Epithelial cell of esophagus (primary cell): ENCODE results near the gene NFKBIB.
"Not testable (repeated sequence)": the region's sequence is repeated elsewhere in the genome, so short reads cannot be mapped to it uniquely, and the experiment has no call there.

Experiments used
- DNase-seq: peaks from one replicate; pipeline ENCODE4 v3.0.0; 2010; ENCODE audit warnings: low read depth
- H3K4me3 ChIP-seq: 2 replicates; pipeline ENCODE4 v1.5.1; 2011; ENCODE audit warnings: mild to moderate bottlenecking, low read length, control low read depth
- TF ChIP-seq, protein P1 (sequence below): IDR thresholded peaks from 2 replicates; pipeline ENCODE4 v1.5.1; 2011; ENCODE audit warnings: low read depth, mild to moderate bottlenecking, low read length, control low read depth, inconsistent platforms; ENCODE audit not compliant: insufficient read depth; ENCODE audit errors: missing control alignments

Gene NFKBIB

DNA sequence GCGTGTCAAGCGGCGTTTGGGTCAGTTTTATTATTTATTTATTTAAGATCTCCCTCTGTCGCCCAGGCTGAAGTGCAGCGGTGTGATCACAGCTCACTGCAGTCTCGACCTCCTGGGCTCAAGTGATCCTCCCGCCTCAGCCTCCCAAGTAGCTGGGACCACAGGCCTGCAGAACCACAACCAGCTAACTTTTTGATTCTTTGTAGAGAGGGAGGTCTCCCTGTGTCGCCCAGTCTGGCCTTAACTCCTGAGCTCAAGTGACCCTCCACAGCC, 31.7 kb downstream of the NFKBIB start:
- TF ChIP-seq, protein P1, sequence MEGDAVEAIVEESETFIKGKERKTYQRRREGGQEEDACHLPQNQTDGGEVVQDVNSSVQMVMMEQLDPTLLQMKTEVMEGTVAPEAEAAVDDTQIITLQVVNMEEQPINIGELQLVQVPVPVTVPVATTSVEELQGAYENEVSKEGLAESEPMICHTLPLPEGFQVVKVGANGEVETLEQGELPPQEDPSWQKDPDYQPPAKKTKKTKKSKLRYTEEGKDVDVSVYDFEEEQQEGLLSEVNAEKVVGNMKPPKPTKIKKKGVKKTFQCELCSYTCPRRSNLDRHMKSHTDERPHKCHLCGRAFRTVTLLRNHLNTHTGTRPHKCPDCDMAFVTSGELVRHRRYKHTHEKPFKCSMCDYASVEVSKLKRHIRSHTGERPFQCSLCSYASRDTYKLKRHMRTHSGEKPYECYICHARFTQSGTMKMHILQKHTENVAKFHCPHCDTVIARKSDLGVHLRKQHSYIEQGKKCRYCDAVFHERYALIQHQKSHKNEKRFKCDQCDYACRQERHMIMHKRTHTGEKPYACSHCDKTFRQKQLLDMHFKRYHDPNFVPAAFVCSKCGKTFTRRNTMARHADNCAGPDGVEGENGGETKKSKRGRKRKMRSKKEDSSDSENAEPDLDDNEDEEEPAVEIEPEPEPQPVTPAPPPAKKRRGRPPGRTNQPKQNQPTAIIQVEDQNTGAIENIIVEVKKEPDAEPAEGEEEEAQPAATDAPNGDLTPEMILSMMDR, result no peak
- peak overlapping the region; percentile 99 for H3K4me3 ChIP-seq

DNA sequence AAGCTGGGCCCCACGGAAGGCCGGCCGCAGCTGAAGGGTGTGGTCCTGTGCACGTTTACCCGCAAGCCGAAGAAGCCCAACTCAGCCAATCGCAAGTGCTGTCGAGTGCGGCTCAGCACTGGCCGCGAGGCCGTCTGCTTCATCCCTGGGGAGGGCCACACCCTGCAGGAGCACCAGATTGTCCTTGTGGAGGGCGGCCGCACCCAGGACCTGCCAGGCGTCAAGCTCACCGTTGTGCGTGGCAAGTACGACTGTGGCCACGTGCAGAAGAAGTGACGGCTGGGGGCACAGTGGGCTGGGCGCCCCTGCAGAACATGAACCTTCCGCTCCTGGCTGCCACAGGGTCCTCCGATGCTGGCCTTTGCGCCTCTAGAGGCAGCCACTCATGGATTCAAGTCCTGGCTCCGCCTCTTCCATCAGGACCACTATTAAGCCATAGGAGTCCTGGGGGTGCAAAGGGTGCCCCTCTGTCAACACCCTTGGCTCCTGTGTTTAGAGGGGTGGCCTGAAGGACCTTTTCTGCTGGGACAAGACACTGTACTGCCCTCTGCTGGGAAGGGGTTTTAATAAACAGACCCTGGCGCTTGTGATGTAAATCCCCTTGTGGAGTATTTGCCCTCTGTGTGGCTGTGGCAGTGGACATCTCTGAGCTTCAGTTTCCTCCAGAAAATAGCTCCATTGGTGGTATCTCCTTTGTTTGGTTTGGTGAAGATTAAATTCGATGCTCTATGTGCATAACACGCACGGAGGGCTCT, 32.8 kb downstream of the NFKBIB start:
- peak; percentile 49 for DNase-seq
- TF ChIP-seq, protein P1, result peak; percentile 40
- H3K4me3 ChIP-seq, result no peak overlapping the region

More for the DNA sequence above, 31.7 kb downstream of the NFKBIB start:
- no peak for DNase-seq

DNA sequence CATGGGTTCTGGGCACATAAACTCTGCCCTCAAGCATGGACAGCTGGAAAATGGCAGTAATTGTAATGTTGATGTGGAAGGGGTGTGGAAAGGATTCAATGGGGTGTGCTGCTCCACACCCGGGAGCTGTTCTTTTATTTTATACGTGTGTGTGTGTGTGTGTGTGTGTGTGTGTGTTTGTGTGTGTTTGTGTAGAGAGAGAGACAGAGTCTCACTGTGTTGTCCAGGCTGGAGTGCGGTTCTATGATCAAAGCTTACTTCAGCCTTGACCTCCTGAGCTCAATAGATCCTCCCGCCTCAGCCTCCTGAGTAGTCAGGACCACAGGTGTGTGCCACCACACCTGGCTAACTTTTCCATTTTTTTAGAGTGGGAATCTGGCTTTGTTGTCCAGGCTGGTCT, 33.8 kb downstream of the NFKBIB start:
- TF ChIP-seq, protein P1, result no peak

DNA sequence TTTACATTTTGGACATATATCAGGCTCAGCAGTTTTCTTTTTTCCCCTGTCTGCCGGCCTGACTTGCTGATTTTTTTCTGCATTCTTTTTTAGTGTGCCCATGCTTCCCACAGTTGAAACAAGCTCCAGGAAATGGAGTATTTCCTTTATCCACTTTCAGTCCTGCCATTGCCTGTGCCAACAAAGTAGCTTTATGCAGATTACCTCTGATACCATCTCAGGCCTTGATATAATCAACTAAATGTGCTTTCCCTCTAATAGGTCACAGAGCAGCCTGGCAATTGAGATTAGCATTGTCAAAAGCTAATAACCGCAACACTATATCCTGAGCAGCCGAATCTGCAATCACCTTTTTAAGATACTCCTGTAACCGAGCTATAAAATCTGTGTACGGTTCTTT, 40.2 kb downstream of the NFKBIB start:
- DNase-seq, result no peak
- TF ChIP-seq, protein P1, result no peak

More for the DNA sequence above, 33.8 kb downstream of the NFKBIB start:
- no peak for DNase-seq
- no peak overlapping the region for H3K4me3 ChIP-seq

DNA sequence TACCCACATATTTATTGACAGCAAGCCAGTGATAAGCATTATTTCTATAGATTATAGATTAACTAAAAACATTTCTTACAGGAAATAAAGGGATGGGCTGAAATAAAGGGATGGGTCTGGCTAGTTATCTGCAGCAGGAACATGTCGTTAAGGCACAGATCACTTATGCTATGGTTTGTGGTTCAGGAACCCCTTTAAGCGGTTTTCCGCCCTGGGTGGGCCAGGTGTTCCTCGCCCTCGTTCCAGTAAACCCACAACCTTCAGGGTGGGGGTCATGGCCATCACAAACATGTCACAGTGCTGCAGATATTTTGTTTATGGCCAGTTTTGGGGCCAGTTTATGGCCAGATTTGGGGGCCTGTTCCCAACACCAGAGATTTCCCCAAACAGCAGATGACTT, 41.7 kb downstream of the NFKBIB start:
- H3K4me3 ChIP-seq, DNase-seq: not testable (repeated sequence)

More for the DNA sequence above, 40.2 kb downstream of the NFKBIB start:
- H3K4me3 ChIP-seq, result no peak overlapping the region

DNA sequence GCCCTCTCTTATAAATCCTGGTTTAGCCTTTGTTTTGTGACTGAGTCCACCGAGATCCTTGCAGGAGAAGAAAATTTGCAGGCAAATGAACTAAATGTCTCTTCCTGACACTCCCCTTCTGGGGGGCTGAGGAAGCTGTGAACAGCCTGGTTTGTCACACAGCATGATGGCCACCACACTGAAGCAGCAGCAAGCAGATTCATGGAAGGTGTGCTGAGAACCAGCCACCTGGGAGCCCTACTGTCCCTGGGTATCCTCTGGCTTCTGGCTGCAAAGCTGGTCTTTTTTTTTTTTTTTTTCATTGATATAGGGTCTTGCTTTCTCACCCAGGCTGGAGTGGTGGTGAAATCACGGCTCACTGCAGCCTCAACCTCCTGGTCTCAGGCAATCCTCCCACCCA, 42.2 kb downstream of the NFKBIB start:
- no peak for DNase-seq
- TF ChIP-seq, protein P1, result no peak

DNA sequence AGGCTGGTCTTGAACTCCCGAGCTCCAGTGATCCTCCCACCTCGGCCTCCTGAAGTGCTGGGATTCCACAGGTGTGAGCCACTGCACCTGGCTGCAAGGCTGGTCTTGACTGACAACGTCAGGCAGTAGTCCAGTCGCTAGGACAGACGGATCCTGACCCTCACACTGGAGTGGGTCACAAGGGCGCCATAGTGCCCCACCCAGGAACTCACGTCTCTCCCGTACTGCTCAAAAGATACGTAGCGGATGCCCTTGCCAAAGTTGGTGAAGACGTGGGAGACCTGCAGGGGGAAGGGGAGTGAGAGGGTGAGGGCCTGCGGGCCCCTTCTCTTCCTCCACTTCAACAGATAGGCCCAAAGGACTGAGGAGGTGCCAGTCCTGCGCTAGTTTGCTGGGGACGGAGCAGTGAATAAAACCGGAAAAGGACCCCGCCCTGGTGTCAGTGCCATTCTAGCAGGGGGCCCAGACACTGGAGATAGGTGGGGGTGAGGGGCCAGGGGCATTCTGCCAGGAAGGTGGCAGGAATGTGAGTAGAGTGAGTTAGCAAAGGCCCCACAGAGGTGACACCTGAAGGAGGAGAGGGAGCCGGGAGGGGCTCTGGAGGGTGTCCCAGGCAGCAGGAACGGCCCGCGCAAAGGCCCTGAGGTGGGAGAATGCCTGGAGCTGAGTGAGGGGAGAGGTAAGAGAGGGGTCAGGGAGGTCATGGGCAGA, 42.9 kb downstream of the NFKBIB start:
- DNase-seq, result no peak
- TF ChIP-seq, protein P1, result no peak
- no peak overlapping the region for H3K4me3 ChIP-seq

More for the DNA sequence above, 42.2 kb downstream of the NFKBIB start:
- H3K4me3 ChIP-seq, result no peak overlapping the region
